Right renal pelvis (tissue), 4 donors: Measurements from ENCODE around the gene MBNL3. TPM values are rescaled to one million over a fixed set of nuclear protein-coding genes. Genes with fewer than 3 reads are reported as not detected.
"Not testable (repeated sequence)": the region's sequence is repeated elsewhere in the genome, so short reads cannot be mapped to it uniquely, and the experiment has no call there.

ENCODE experiments used
- DNase-seq, 4 donors: peaks; one replicate each; pipeline ENCODE4 v3.0.0-alpha.2; 2013; ENCODE audit warnings: low read depth in 4 of 4, low spot score in 3 of 4, missing footprints in 1 of 4
- polyA plus RNA-seq, 4 donors: library from polyadenylated mRNA; unstranded; fragments of 120-200 nt; gene quantifications; one replicate each; pipeline ENCODE4 v1.2.1, GENCODE V29; 2013; ENCODE audit not compliant: insufficient read length in 4 of 4

The MBNL3 gene
- polyA plus RNA-seq, 4 donors: 28.9 to 33.5 (median 32.8) TPM

DNA sequence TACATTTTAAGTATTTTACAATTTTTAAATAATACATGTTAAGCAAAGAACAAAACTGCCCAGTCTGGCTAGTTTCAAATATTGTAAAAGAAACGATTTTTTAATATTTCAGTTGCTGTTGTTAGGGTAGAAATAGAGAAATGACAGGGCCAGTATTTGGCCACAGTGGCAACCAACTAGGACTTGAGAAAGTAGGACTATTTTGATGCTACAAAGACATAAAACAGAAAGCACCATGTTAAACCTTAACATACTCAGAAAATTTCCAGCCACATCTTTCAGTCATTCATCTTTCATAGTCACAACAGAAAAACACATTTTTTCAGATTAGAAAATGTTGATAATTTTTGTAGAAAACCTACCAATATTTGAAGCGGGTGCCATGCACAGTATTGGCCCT is 104.5 kb downstream of the MBNL3 start:
- DNase-seq: no peak

DNA sequence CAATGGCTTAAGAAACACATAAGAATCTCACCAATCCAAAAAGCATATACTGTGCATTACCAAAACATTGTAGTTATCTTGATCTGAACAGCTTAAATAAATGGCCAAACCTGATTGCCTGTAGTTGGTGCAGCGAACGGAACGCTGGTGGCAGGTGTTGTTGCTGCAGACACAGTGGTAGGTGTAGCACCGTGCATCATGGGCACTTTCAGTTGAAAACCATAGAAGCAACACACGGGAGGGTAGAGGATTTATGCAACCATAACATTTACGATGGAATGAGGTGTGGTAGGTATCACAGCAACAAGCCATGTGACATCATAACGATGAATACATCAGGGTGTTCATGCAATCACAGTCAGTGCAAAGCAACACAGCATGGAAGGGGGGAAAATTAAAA is 106.8 kb downstream of the MBNL3 start:
- DNase-seq: no peak

DNA sequence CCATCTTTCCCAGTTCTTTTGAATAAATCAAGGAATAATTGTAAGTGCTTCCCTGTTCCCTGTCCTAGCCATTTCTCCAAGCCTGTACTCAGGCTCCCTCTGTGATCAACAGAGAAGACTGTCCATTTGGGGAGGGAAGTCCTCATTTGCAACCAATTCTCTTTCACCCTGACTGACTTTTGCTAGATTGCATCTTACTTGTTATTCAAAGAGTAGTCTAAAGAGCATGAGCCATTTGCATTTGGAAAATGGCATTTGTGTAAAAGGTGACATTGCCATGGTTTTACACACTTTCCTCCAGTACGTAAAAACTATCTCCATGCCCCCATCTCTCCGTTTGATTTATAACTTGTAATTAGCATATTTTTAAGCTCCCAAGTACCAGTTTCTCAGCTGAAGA is 110.6 kb downstream of the MBNL3 start:
- DNase-seq: no peak

DNA sequence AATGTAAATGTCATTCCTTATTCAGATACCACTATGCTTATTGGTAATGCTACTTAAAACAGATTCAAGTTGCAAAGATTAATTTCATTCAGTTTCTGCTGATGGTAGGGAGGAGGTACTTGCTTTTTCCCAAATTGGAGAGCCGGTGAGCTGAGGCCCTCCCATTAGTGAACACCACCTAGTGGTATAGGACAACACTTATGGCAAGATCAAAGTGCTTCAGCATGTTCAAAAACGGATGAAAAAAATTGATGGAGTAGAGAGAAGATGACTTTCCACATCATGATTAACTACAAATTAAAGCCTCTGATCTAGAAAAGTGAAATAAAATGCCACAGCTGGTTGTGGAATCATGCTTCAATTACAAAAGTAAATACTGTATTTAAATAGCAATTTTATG is 112.9 kb downstream of the MBNL3 start:
- no peak for DNase-seq

DNA sequence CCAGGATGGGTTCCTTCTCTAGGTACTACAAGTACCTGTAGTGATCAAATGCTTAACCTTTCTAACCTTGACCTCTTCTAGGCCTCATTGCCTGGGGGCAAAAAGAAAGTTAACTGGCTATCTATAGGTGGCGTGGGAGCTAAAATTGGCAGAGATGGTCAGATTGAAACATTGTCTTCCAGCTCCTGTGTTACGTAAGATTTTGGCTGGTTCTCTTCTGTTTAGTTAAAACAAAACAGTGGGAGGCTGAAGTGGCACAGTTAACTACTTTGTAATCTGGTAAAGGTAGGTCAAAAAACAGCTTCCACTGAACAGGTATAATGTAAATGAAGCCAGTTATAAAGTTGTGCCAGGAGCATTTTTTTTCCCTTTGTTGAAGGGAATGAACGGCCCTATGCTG is 115.2 kb downstream of the MBNL3 start:
- DNase-seq: no peak

DNA sequence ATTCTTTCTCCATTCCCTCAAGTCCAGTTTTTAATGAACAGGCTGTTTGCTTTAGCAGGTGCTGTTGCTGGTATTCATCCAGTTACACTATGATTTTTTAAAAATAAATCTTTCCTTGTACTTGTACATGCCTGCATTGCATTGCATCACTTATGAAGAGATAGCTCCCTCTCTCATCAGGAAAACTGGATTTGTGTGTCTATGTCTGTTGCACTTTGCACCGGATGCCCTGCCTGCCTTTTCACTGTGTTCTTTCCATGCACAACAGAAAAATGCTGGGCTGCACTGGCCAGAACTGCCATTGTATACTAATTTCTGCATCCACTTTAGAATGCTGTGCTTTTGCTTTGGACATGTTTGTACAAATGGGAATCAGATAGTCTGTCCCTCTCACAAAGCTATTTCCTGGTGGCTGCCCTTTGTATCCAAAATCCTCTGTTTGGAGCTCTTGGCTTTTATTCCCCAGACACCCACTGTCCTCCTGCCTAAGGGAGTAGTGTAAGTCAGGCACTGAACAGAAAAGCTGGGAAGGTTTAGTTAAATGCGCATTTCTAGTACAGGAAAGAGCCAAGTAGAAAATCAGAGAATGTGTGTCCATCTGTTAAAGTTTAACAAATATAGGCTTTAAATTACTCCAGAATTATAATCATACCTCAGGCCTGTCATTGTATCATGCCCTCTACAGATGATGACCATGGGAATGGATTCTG is 119.1 kb downstream of the MBNL3 start:
- no peak for DNase-seq

DNA sequence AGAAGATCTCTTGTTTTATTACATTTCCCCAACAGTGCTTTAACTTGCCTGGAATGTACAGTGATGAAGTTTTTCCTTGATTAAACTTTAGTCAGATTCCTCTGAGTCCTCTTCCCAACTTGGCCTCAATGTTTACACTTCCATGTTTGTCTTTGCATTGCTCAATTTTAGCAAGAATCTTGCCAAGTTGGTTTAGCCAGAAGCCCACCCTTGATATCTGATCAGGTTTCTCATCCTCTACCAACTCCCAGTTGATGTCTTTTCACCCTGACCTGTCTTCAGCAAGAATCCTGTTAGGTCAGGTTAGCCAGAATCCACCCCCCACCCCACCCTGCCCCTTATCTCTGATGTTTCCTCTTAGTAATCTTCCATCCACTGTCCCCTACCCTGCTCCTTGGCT is 120.9 kb downstream of the MBNL3 start:
- DNase-seq: no peak

DNA sequence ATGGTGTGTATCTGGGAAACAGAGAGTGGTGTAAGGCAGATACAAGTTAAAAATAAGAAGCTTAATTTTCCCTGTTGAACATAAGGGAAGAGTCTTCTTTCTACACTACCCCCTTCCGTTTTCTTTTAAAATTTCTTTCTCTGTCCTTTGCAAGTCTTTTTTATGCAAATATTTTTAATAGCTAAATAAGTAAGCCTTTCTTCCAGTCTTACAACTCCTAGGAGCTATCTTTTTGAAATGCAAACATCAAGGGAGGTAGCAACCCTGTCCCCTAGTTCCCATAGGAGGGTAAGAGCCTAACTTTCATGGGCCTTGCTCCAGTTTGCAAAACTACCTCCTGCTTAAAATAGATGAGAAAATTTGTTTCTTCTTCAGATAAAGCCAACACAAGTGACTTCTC is 121.5 kb downstream of the MBNL3 start:
- no peak for DNase-seq

DNA sequence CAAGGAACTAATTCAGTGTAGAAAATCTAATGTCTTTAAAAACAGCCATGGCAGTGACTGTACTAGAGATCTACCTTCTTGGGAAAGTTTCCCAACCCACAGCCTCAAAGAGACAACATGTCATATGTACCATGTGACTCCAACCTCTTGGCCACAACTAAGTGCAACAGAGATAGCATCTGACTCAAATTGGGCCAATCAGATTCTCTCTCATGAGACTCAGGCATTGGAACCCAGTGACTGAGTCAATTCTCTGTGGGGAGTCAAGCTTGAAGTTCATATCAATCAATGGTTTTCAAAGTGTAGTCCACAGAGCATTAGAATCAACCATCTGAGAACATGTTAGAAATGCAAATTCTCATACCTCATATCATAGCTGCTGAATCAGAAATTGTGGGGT is 123.3 kb downstream of the MBNL3 start:
- DNase-seq: no peak

DNA sequence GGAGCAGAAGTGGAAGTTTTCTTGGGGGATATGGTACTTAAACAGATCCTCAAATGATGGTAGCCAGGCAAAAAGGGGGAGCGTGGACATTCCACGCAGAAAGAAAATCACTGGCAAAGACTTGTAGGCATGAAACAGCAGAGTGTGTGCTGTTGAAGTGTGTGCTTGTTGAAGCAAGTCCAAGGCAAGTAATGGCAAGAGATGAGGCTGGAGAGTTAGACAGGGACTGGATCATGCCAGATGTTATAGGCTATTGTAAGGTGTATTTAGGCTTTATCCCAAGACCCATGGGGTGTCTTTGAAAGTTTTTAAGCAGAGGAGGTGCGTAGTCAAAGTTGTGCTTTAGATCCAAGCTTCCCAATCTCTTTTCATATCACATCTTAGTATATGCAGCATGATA is 124.5 kb downstream of the MBNL3 start:
- DNase-seq: no peak

DNA sequence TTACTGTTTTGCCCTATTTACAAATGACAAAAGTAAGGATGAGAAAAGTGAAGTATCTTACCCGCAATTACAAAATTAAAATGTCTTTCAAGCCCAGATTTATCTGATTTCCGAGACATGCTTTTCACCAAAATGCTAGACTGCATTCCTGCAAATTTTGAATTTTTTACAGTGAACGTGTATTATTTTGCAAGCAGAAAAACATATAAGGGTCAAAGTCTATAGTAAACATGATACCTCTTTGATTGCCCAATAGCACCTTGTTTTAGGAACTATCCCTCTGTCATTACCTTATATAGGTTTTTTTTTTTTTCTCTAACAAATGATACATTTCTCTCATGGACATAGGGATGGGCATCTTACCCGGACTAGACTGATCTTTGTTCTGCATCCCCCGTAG is 135.4 kb downstream of the MBNL3 start:
- DNase-seq: no peak

DNA sequence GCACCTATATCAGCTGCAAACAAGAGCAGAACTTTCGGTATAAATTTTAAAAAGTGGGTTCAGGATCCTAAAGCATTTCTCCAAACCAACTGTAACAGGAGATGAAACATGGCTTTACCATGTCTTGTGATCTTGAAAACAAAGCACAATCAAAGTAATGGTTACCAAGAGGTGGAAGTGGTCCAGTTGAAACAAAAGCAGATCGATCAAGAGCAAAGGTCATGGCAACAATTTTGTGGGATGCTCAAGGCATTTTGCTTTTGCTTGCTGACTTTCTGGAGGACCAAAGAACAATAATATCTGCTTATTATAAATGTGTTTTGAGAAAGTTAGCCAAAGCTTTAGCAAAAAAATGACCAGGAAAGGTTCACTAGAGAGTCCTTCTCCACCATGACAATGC is 152.7 kb downstream of the MBNL3 start:
- no peak for DNase-seq

DNA sequence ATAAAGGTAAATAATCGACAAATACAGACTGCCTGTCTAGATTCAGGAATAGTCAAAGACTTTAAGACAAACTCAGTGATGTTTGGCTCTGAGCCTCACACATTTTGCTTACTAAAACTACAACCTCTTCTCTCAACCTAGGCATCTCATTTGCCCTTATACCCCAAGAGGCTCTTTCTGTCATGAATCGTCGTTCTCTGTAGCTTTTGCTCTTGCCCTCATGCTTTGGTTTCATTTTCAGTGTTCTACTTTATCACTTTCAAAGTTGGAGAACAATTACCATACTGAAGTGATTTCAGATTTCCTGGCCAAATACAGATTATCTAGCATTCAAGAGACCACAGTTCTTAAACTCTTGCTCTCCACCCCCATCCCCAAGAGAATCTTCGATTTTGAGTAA is 155.5 kb downstream of the MBNL3 start:
- DNase-seq: no peak

DNA sequence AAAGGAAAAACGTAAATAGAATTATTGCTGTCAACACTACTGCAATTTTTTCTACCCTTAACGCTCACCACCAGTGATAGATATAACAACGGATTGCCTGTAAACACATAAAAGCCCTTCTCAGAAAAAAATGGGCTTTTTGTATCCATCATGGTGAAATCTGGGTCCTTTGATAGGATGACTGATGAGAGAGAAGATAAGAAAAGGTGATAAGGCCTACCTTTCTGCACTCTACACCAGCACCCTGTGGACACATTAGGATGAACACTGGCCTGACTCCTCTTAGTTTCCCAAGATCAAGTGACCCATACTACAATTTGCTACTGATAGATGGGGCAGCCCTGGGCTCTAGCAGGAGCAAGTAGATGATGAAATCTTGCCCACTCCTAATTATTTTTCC is 157.3 kb downstream of the MBNL3 start:
- no peak for DNase-seq

DNA sequence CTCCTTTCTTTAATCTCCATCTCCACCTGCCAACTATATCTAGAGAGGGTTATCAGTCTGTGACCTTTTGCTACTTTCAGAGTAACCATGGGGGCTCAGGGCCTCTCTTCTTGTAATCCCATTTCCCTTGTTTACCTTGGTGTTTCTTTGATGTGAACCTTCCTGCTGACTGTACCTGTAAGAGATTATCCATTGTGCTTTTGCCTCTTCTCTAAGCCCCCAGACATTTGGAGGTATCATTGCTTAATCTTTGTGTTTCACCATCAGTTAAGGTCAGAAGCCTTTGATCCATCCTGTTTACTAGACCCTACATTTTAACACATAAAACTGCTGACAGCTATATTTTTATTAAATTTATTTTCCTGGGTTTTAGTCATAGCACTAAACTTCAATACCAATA is 157.8 kb downstream of the MBNL3 start:
- DNase-seq: no peak

DNA sequence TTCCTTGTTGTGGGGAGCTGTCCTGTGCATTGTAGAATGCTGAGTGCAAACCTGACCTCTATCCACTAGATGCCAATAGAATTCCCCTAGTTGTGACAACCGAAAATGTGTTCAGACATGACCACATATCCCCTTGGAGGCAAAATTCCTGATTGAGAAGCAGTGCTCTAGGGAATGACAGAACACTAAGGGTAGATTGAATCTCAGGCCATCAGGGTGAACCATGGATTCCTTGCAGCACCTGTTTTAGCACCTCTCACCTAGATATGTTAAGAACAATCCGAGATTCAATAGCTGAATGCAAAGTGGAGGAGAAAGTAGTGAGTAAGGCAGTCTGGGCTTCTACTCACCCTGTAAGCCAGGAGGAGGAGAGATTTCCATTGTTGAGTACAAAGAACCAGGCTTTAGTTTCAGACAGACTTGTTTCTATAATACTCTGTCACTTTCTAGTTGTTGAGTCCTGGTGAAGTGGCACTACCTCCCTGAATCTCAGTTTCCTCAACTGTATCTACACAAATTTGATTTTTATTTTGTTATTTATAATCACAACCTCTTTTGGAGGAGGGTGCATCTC is 158.6 kb downstream of the MBNL3 start:
- no peak for DNase-seq

DNA sequence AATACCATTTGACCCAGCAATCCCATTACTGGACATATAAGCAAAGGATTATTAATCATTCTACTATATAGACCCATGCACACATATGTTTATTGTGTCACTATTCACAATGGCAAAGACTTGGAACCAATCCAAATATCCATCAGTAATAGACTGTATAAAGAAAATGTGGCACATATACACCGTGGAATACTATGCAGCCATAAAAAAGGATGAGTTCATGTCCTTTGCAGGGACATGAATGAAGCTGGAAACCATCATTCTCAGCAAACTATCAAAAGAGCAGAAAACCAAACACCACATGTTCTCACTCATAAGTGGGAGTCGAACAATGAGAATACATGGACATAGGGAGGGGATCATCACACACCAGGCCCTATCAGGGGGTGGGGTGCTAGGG is 161.9 kb downstream of the MBNL3 start:
- DNase-seq: not testable (repeated sequence)
